ENCODE data around the gene ITGB1BP1.

Gene ITGB1BP1

DNA sequence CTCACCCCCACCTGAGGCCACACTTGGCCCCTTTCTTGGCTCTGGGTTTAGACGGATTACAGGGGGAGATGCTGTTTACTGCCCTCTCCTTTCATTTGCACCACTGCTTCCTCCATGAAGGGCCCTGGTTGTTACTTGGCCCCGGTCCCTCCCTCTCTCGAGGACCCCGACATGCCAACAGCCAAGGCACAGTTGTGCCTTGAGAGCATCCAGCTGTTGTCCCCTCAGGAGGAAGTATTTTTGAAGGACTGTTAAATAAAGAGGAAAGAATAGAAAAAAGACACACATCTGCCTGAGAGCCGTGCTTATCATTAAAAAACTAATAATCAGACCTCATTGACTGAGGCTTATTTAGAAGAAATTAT is 44.0 kb downstream of the ITGB1BP1 start:
- DNase-seq: no peak

DNA sequence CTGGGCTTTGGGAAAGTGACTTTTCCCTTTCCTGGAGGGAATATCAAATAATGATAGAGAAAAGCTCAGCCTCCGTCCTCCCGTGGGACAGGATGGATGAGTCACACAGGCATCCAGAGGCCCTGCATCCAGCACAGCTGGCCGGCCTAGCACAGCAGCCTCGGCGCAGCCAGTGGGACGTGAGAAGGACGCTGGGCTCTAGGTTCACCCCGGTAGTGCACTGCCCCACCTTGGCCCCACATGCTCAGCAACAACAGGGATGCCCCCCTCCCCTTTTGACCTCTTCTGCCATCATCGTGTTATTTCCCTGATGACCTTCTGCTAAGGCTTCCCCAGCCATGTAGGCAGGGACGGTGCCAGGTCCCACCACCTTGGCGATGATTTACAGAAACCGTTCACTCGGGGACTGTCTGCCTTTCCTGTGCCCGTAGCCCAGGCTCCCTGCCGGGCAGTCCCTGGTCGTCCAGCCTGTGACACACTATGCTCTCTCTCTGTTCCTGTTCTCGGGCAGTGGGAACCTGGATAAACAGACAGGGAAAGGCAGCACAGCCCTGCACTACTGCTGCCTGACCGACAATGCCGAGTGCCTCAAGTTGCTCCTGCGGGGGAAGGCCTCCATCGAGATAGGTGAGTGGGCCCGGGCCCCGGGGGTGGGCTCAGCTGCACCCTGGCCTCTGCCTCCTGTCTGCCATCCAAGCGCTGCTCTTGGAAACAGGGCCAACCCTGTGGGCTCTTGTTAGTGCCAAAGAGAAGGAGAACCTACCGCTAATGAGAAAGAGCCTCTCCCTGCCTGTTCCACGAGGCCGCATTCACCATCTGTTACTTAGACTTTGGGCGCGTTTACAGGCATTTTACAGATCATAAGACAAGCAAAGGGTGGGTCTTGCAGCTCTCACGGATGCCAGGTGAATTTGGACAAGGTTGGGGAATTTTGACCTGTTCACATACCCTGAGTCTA is 44.6 kb downstream of the ITGB1BP1 start:
- DNase-seq: no peak

DNA sequence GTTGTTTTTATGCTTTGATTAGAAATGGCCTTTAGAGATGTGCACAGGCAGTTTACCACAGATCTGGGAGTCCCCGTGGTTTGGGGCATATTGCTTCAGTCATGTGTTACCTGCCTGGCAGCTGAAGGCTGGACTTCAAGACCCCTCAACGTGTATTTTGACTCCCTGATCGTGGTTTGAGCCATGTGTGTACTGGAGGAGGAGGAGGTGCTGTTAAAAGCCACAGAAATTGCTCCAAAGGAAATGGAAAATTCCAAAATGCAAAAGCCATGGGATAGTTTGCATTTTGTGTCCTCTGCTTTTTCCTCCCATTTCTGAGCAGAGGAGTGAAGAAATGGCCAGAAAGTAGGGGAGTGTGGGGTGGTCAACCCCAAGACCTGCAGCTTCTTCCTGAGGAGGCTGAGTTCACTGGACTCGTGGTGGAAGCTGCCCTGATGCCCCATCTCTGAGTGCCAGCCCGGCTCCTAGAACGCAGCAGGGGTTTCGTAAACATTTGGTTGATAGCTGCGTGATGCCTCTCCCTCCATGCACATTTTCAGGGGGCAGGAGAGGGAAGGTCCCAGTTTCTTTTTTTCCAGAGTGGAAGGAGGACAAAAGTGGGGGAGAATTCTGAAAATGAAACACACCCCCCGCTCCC is 45.7 kb downstream of the ITGB1BP1 start:
- DNase-seq: no peak

DNA sequence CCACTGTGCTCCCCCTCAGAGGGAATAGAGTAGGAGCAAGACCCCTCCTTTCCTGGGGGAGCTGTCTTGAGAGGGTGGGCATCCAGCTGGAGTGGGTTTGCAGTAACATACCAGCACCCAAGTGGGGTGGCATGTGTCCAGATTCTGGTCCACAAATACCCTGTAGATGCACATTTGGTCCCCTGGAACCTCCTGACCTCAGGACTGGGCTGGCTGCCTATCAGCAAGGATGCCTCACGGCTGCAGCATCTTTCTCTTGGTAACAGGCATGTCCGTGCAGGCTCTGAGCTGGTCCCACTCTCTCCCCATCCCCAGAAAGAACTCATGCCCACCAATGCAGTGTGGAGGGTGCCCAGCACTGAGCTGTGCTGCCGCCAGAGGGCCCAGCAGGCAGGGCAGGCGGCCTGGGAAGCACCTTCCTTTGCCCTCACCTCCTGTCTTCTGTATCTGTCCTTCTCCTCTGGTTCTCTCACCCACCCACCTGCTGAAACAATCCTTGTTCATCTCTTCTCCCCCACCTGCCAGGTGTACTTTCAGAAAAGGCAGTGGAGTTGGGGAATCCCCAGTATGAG is 47.4 kb downstream of the ITGB1BP1 start:
- no peak for DNase-seq

DNA sequence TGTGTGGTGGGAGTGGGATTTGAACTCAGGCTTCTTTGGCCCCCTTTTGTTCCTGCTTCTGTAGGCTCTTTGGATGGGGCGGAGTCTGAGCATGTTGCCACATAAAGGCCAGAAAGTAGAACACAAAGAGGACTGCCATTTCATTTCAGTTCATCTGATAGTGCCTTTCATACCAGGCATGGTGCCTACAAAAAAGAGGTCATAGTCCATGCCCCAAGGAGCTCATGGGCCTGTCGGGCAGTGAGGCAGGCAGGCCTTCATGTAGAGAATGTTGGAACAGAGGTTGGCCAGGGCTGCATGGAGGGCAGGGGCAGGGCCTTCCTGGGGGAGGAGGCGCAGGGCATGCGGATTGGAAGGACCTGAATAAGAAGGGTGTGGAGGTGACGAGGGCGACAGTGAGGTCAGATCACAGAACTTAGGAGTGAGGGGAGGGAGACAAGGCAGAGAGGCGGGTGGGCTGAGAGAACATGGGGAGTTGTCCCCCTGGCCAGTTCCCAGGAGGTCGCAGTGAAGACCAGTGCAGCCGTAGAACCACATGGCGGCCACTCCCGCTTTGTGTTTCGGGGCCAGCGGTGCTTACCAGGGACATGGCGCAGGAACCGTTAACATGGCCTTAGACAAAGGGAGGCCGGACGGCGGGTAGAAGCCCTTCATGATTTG is 49.1 kb downstream of the ITGB1BP1 start:
- no peak for DNase-seq

DNA sequence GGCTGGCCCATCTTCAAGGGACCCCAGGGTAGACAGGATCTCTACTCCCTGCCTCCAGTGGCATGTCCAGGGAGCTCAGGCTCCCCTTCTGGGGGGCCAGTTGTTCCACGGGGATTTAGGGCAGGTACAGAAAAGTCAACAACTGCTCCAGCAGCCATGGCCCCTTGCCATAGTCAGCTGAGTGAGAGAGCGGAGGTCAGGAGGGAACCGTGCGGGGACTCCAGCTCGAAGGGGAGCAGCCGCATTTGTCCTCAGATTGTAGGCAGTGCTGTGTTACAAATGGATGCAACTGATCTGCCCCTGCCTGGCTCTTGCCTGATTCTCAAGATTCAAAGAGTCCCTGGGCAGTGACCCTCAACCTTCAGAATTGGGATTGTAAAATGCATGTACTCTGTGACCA is 49.9 kb downstream of the ITGB1BP1 start:
- DNase-seq: peak; percentile 28

DNA sequence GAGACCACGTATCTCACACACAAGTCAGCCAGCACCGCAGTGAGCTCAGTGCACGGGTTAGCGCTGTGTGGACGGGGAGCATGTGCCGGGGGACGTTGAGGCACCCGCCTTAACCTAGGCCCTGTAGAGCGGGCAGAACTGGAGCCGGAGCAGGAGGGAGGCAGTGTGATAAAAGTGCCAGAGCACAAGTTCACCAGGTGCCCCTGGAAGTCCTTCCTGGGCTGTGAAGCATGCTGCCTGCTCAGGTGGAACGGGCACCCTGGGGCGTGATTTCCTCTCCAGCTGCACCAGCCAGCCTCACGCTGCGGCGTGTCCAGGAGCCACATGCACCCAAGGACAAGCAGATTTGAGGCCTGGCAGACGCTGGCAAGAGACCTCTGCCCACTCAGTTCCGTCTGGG is 50.3 kb downstream of the ITGB1BP1 start:
- peak; percentile 18 for DNase-seq

DNA sequence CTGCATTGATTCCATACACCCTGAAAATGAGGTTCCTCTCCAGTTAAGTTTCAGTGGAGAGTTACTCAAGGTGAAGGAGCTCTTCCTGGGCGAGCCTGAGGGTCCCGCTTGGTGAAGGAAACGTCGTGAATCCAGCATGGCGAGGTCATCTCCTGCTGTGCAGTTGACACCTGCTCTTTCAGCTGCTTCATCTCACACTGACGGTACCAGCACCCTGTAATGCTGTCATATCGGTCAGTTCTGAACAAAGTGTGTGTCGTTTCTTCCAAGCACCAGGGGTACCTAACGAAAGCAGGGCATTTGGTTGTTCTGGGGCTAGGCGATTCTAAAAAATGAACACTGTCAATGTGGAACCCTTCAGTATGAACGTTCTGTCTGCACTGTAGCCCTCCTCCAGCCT is 52.6 kb downstream of the ITGB1BP1 start:
- no peak for DNase-seq

DNA sequence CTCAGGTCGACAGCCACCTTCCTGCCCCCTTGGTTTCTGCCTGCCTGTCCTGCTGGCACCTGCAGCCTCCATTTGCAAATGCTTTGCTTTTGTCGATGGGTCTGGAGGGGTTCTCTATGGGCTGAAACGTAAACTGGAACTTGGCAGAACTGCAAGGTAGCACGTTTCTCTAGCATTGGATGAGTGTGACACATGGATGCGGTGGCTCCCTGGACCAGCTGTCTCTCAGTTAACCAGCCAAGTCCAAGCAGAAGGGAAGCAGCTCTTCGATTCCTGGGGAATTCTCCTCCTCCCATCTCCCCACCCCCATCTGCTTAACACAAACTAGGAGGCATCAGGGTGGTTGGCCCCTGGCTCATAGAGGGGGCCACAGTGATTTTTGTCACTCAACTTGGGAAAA is 57.3 kb downstream of the ITGB1BP1 start:
- DNase-seq: no peak

DNA sequence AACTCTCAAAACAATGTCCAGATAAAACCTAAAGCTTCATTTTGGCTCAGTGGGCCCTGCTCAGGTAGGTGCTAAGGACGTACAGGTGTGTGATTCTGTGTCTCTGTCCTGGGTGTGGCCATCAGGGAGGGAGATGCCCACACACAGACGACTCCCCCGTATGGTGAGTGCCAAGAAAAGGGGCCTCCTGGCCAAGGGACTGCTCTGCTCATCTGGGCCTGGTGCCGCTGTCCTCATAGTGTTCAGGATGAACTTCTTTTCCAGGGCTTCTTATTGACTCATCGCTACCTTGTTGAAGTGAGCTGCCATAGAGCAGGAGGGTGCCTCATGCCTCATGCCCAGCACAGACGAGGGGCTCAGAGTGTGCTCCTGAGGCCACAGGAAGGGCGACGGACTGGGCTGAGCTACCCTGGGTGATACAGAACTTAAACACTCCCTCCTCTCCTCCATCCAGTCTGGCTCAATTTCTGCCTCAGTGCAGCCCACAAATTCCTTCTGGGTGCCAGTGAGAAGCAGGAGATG is 57.8 kb downstream of the ITGB1BP1 start:
- DNase-seq: no peak

DNA sequence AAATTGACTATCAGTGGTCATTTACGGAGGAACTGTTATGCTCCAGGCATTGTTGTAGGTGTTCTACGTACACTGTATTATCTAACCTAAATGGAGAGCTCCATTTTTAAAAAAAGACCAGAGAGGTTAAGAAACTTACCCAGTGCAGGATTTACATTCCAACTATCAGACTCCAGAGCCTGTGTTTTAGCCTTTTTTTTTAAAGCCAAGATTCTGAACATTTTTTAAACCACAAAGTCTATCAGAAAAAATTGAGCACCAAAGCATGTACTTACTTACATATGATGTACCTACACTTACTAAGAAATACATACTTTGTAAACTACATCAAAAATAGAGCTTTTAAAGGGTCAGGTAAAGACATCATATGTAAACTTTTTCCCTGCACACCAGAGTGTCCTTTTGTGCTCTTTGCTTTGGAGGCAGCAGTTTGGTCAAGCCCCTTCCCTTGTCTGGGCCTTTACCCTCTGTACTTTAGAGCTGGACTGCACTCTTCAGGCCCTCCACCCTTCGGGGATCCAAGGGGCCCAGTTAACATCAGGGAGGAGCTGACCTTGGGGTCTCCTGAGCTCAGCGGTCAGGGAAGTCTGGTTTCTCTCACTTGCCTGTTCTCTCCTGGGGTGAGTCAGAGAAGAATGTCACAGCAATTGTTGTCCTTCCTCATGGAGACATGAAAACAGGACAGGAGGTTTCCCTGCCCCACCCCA is 58.4 kb downstream of the ITGB1BP1 start:
- no peak for DNase-seq

DNA sequence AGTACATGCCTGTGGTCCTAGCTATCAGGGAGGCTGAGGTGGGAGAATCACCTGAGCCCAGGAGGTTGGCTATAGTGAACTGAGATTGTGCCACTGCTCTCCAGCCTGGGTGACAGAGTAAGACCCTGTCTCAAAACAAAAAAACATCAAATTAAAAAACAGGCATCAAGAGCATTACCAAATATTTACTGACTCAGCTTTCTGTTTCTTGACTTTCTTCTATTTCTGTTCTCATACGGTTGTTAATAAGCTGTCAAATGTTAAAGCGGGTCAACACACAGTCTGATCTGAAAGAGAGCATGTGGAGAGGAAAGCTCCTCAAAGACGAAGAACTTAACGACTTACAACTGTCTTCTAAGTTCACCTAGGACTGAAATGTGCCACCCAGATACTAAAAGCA is 59.0 kb downstream of the ITGB1BP1 start:
- DNase-seq: no peak

DNA sequence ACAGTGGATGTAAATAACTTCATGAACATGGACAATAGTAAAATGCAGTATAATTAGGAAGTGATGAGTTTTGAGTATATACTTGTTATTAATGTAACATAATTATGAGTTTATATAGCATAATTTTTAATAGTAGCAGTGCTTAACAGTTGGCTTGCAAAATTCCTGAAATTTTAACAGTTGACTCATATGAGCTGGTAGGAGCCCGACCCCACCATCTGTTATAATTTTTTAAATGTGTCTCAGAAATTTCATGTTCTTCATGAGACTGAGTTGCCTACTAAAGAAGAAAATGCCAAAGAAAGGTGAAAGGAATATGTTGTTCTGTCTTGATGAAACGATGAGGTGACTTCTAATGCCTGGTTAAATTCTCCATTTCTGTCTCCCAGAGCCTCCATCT is 62.6 kb downstream of the ITGB1BP1 start:
- no peak for DNase-seq

DNA sequence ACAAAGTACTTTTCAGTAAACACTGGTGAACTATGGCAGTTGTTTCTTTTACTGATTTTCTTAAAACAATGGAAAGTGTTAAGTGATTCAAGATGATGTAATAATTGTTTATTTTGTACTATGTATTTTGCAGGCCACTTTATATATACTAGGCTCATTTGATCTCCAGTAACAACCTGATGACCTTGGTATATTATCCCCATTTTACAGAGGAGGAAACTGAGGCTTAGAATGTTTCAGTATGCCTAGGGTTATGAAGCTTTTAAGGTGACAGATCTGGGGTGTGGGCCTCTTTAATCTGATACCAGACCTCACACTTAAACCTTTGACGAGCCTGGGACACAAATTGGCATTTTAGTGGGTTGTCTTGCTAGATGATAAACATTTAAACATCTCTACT is 63.2 kb downstream of the ITGB1BP1 start:
- no peak for DNase-seq

DNA sequence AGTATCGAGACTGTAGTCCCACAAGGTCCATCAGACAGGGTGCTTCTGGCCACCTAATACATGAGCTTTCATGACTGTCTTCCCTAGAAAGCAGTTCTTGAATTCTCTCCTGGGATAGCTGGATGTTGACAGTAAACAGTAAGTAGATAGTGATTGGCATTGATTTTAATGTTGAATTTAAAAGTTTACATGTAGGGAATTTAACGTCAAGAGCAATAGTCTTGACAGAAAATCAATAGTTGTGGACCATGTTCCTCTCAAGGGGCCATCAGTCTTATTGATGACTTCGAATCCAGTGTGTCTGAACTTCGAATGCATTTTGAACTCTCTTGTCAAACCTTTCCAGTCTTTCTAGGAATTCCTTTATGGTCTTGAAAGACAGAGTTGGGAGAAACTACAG is 63.9 kb downstream of the ITGB1BP1 start:
- no peak for DNase-seq

DNA sequence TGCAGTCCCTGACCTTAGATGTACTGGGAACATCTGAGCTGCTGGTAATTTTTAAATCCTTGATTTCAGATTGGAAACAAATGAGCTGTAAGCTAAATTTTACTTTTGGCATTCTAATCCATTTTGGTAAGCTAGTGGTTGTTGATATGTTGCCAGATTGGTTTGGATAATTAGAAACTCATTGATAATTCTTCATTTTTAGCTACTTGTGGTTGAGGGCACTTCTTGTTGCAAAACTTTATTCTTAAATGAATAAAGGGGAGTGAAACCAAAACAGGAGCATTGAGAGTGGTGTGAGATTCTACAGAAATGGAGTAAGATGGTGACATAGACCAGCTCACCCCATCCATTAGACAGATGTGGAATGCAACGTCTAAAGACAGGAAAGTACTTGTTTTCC is 64.5 kb downstream of the ITGB1BP1 start:
- DNase-seq: no peak

DNA sequence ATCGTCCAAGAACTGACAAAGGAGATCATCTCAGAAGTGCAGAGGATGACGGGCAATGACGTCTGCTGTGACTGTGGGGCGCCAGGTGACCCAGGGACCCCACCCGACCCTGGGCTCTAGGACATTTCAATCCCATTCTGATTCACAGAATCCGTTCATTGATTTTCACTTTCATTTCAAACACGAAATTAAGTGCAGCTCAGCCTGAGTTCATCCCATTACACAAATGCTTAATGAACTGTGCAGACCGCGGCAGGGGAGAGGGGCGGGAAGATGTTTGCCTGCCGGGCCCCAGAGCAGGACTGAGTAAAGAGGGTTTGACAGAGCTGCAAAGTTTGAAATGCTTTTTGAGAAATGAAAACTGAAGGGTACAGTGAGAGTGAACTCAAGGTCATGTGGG is 67.1 kb downstream of the ITGB1BP1 start:
- peak; percentile 33 for DNase-seq

DNA sequence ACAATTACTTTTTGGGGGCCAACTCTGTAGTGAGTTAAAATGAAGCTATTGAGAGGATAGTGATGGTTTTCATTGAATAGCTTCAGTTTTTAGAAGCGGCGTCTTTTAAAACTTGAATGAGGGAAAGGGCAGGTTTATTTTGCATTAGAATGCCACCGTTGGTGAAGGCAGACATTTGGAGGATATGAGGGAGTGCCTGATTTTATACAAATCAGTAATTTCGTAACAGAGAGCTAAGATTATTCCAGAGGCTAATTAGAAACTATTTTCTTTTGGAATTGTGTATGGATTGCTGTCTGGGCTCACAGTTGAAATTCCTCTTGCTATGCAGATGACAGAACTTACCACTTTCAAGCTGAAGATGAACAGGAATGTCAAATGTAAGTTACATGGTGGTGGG is 67.6 kb downstream of the ITGB1BP1 start:
- DNase-seq: no peak

DNA sequence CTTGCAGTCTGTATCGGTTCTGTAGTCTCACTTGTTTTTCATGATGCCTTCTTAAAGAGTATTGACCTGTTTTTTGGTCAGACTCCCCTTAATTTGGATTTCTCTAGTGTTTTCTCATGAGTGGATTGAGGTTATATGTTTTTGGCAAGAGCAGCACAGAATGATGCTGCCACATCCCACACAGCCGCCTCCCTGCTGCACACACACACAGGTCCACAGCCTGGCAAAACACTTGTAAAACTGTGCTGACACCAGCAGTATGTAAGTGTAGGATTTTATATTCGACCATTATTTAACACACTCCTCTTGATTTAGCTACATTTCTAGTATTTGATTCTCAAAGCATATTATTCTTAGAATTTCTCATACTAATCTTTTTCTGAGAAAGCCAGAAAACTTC is 68.1 kb downstream of the ITGB1BP1 start:
- no peak for DNase-seq

DNA sequence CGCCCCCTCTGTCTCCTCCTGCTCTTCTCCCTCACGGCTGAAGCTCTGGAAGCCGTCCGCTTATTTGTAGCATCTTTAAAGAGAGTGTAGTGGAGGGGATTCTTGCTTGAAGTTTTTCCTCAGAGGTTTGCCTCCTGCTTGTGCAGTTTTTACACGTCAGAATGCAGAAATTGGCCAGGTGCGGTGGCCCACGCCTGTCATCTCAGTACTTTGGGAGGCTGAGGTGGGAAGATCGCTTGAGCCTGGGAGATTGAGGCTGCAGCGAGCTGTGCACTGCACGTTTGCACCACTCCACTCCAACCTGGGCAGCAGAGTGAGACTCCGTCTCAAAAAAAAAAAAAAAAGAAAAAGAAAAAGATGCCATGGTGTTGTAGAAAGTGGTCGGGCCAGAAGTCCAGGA is 69.0 kb downstream of the ITGB1BP1 start:
- no peak for DNase-seq
